Osteoblast (primary cell): ENCODE results near the gene ALOX5AP. TPM values are rescaled to one million over a fixed set of nuclear protein-coding genes. Genes with fewer than 3 reads are reported as not detected.

Source experiments
- DNase-seq: peaks from one replicate; pipeline ENCODE4 v3.0.0; 2011; ENCODE audit warnings: low spot score, mixed read lengths; ENCODE audit not compliant: insufficient read length; ENCODE audit errors: missing footprints
- H2AFZ ChIP-seq: 2 replicates; pipeline ENCODE4 v1.6.0; 2011; ENCODE audit warnings: mild to moderate bottlenecking, low read length
- H3K27ac ChIP-seq: 2 replicates; pipeline ENCODE4 v1.5.1; 2011; ENCODE audit warnings: mild to moderate bottlenecking, low read depth, low read length, moderate library complexity
- H3K27me3 ChIP-seq: 2 replicates; pipeline ENCODE4 v1.6.0; 2012; ENCODE audit warnings: mild to moderate bottlenecking, control low read depth, inconsistent platforms, low read length, moderate library complexity; ENCODE audit not compliant: insufficient read depth
- H3K36me3 ChIP-seq: 2 replicates; pipeline ENCODE4 v1.5.1; 2011; ENCODE audit warnings: mild to moderate bottlenecking, low read length, control low read depth, moderate library complexity; ENCODE audit not compliant: insufficient read depth
- H3K4me1 ChIP-seq: 2 replicates; pipeline ENCODE4 v1.5.1; 2011; ENCODE audit warnings: mild to moderate bottlenecking, low read length, control low read depth, moderate library complexity; ENCODE audit not compliant: insufficient read depth
- H3K4me2 ChIP-seq: 2 replicates; pipeline ENCODE4 v1.6.0; 2011; ENCODE audit warnings: mild to moderate bottlenecking, low read length; ENCODE audit not compliant: insufficient read depth
- H3K4me3 ChIP-seq: fragments of 200-600 bp; sonication (generic); 3 replicates; pipeline ENCODE4 v1.5.1; 2012; ENCODE audit warnings: mild to moderate bottlenecking, low read length, inconsistent platforms; ENCODE audit not compliant: insufficient read depth
- H3K79me2 ChIP-seq: 2 replicates; pipeline ENCODE4 v1.6.0; 2012; ENCODE audit warnings: mild to moderate bottlenecking, low read length, control low read depth, inconsistent platforms; ENCODE audit not compliant: insufficient read depth
- H3K9me3 ChIP-seq: 2 replicates; pipeline ENCODE4 v1.5.1; 2011; ENCODE audit warnings: low read depth, low read length, control low read depth
- H4K20me1 ChIP-seq: 2 replicates; pipeline ENCODE4 v1.6.0; 2012; ENCODE audit warnings: mild to moderate bottlenecking, low read length, control low read depth; ENCODE audit not compliant: insufficient read depth
- CTCF ChIP-seq: IDR thresholded peaks from 2 replicates; pipeline ENCODE4 v1.5.1; 2011; ENCODE audit warnings: mild to moderate bottlenecking, low read depth, low read length, moderate library complexity; ENCODE audit errors: extremely low read depth
- total RNA-seq: library from RNA; depleted of rRNA; stranded (reverse); fragments of >200 nt; gene quantifications from 2 replicates; pipeline ENCODE4 v1.2.3, GENCODE V29; 2012

Gene ALOX5AP
- total RNA-seq, 1 donor: not detected

GRCh38 chr13:30774214-30774730 is 38.9 kb downstream of the ALOX5AP start:
- Histone ChIP-seq H3K27ac (no peak overlapping the region), H3K4me1 (no peaks in the 10 kb centered on the region), H3K79me2 (no peaks in the 10 kb centered on the region), H3K9me3 (no peaks in the 10 kb centered on the region), H4K20me1 (no peaks in the 10 kb centered on the region), H3K27me3 (peaks cover 17% of the 10 kb centered on the region), H3K4me3 (no peak overlapping the region), H3K4me2 (no peak overlapping the region), H3K36me3 (no peaks in the 10 kb centered on the region), H2AFZ (no peak overlapping the region)
- TF ChIP-seq CTCF: no peak
- DNase-seq: no peak

GRCh38 chr13:30776661-30777060 is 41.3 kb downstream of the ALOX5AP start:
- Histone ChIP-seq H3K27ac (no peak overlapping the region), H3K27me3 (peaks cover 33% of the 10 kb centered on the region), H3K79me2 (no peaks in the 10 kb centered on the region), H3K36me3 (no peaks in the 10 kb centered on the region), H3K4me2 (no peak overlapping the region), H3K9me3 (no peaks in the 10 kb centered on the region), H3K4me3 (no peak overlapping the region), H4K20me1 (no peaks in the 10 kb centered on the region), H3K4me1 (no peaks in the 10 kb centered on the region), H2AFZ (no peak overlapping the region)
- TF ChIP-seq CTCF: no peak
- DNase-seq: no peak

- Histone ChIP-seq H2AFZ (no peak overlapping the region), H3K27ac (no peak overlapping the region)
These were observed 43.7 kb downstream of the ALOX5AP start for GRCh38 chr13:30779016-30779415.

GRCh38 chr13:30779608-30780007 is 44.3 kb downstream of the ALOX5AP start:
- Histone ChIP-seq H3K4me2 (no peak overlapping the region), H4K20me1 (no peaks in the 10 kb centered on the region), H3K27me3 (peaks cover 33% of the 10 kb centered on the region), H3K36me3 (no peaks in the 10 kb centered on the region), H3K27ac (no peak overlapping the region), H2AFZ (no peak overlapping the region), H3K4me3 (no peak overlapping the region), H3K4me1 (no peaks in the 10 kb centered on the region), H3K9me3 (no peaks in the 10 kb centered on the region), H3K79me2 (no peaks in the 10 kb centered on the region)
- DNase-seq: no peak
- TF ChIP-seq CTCF: no peak

More at GRCh38 chr13:30779016-30779415, 43.7 kb downstream of the ALOX5AP start:
- H3K4me3 ChIP-seq: no peak overlapping the region
- H3K36me3 ChIP-seq: no peaks in the 10 kb centered on the region
- no peak for TF ChIP-seq CTCF
- no peaks in the 10 kb centered on the region for H3K4me1 ChIP-seq
- H3K9me3 ChIP-seq: no peaks in the 10 kb centered on the region
- H3K27me3 ChIP-seq: peaks cover 33% of the 10 kb centered on the region
- no peak for DNase-seq
- H3K4me2 ChIP-seq: no peak overlapping the region
- no peaks in the 10 kb centered on the region for H3K79me2 ChIP-seq
- no peaks in the 10 kb centered on the region for H4K20me1 ChIP-seq
